GM19193 (cell line): ENCODE results near the gene C1orf105.
A peak's percentile ranks its signal among the peaks of the same experiment; 100 is the strongest.

Experiments
- POLR2A ChIP-seq: IDR thresholded peaks from 4 replicates; pipeline ENCODE4 v1.6.1; 2011; ENCODE audit not compliant: insufficient read depth, insufficient read length; ENCODE audit errors: extremely low read depth

Gene C1orf105

DNA sequence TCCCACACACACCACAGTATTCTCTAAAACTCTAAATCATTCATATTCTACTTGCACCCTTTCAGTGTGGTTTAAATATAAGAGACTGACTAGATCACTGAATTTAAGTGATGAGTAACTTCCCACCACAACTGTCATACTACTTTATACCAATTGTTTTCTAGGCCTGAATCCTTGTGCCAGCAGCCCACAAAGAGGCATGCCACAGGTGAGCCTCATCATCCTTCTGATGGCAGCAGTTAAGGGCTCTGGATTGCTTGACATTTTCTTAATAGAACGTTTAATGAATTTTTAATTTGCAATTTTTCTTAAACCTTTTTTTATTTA, 9.6 kb downstream of the C1orf105 start:
- TF ChIP-seq POLR2A, result no peak

DNA sequence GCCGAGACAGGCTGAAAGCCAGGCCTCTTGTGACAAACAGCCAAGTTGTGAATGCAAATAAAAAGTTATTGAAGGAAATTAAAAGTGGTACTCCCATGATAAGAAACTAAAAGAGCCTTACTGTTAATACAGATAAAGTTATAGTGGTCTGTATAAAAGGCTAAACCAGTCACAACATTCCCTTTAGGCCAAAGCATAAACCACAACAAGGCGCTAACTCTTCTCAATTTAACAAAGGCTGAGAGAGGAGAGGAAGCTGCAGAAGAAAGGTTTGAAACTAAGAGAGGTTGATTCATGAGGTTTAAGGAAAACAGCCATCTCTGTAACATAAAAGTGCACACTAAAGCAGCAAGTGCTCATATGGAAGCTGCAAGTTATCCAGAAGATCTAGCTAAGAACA, 10.7 kb downstream of the C1orf105 start:
- TF ChIP-seq POLR2A, result no peak

DNA sequence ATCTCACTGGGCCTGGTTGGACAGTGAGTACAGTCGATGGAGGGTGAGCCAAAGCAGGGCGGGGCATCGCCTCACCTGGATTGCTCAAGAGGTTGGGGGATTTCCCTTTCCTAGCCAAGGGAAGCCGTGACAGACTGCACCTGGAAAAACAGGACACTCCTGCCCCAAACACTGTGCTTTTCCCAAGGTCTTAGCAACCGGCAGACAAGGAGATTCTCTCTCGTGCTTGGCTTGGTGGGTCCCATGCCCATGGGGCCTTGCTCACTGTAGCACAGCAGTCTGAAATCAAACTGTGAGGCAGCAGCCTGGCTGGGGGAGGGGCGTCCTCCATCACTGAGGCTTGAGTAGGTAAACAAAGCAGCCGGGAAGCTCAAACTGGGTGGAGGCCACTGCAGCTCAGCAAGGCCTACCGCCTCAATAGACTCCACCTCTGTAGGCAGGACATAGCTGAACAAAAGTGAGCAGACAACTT, 11.3 kb downstream of the C1orf105 start:
- no peak for TF ChIP-seq POLR2A

DNA sequence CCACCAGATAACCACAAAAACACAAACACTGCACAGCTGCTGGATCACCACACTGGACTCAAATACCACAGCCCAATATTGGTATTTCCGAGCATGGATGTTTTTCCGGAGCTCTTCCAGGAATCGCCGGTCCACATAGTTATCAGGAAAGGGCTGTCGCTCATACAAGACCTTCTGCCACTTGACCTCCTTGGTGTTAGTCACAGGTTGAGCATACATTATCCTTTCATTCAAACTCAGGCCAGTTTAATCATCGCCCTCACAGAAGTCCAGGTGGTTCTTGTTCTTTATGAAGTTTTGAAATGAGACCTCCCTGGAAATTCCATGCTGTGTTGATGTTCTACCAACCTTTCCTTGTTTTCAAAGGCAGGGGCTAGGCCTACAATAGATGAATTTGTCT, 21.9 kb downstream of the C1orf105 start:
- TF ChIP-seq POLR2A, result no peak

DNA sequence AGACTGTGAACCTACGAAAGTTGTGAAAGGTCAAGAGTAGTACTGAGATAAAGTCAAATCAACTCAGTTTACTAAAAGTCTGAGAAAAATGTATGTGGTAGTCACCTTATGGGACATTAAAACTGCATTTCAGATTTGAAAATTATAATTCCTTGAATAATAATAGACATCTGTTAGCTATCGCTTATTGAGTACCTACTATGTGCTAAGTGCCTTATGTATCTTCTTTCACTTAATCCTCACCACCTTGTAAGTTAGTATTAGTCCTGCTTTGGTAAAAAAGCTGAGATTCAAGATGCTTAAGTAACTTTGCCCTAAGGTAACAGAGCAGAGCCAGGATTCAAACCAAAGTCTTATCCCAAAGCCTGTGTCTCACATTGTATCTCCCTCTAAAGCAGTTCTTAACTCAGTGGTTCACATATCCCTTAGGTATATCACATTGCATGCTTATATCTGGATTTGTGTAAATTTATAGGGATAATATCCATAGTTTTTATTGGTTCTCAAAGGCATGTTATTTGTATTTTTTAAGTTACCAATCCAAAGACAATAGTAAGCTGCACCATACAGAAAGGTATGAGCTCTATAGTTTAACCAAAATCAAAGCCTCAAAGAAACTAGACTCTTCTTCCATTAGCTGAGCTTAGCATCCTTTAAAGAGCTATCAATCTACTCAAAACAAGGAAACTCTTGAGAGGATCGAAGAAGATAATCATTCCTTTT, 22.5 kb downstream of the C1orf105 start:
- no peak for TF ChIP-seq POLR2A

DNA sequence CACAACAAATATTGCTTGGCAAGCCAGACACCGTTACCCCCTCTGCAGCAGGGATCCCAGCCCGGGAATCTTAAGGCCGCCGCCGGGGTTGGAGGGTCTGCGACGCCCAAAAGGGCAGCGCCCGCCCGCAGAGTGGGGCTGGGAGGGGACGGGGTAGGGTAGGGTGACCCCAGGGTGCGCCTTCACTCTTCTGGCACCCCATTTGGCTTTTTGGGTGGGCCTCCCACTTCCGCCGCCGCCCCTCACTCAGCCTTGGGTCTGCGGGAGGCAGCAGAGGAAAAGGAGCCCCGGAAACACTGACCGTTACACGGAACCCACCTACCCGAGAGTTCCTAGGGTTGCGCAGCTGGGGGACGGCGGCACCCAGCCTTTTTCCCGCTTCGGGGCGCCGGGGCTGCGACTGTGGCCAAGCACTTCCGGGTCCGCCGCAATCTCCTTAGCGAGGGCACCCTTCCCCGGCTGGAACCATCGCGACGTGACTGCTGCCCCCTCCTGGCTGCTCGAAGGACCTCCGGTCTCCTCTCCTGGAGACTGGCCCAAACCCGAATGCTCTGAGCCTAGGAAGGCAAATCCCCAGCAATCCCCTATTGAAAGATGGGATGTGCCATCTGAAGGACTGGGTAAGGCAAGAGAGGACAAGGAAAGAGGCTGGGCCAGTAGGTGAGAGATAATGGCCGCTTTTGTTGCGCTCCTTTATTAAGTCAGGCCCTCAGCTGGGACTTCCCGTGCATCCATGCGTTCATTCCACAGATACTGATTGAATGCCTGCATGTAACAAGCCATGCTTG, 23.4 kb downstream of the C1orf105 start, which contains the start of gene PIGC:
Gene PIGC (minus strand): TSS at position 404 of the 788 bp plus-strand sequence. CDS start 1,447 bp downstream, outside the sequence.
- peak; percentile 77 for TF ChIP-seq POLR2A

DNA sequence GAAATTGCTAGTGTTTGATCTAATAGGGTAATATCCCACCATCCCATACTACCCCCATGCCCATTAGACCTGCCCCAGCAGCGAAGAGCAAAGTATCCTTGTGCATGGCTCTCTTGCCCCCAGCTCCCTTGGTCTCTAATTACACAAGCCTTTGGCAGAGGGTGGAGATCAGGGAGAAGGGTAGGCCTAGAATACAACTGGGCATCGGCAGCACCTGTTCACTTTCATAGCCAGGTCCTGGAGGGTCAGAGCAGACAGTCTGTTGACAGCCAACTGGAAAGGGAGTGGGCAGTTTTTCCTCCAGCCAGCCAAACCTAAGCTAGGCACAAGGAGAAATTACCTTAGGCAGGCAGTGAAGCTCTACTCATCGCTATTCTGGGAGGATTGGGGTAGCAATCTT, 26.1 kb downstream of the C1orf105 start:
- no peak for TF ChIP-seq POLR2A

DNA sequence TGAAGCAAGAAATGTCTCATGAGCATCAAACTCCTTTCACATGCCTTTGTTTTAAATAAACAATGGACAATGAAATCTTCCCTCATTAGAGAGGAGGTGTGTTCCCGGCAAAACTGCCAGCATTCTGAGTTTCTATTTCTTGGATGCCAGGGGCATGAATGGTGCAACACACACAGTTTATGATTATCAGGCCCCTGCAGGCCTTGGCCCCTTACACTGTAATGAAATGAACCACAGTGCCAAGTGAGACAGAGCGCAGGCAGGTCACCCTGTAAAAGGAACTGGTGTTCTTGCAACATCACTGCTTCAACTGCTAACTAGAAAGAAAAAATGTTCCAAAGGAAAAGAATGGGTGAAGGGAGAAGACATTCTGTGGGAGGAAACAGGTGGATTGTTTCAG, 27.2 kb downstream of the C1orf105 start:
- no peak for TF ChIP-seq POLR2A

DNA sequence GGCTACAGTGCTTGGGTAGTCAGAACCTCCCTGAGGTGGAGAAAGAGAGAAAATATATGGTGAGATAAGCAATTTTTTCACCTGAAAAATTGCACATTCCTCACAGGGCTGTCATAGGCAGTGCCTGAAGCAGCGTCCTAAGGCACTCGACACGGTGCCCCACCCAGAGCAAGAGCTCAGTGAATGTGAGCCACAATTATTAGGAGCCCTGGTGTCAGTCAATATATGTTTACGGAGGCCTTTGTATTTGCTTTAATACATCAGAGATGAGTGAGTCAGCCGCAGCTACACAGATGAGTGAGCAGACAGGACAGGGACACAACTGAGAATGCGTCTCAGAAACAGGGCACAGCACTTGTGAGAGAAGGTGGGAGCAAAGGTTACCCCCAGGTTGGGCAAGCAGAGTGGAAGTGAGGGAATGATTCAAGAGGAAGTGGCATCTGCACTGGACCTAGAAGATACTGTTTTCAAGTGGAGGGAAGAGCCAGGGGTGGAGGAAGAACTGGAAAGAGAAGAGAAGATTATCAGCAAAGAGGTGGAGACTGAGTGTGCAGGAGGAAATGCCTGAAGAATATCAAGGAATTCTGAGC, 28.6 kb downstream of the C1orf105 start:
- TF ChIP-seq POLR2A, result no peak

DNA sequence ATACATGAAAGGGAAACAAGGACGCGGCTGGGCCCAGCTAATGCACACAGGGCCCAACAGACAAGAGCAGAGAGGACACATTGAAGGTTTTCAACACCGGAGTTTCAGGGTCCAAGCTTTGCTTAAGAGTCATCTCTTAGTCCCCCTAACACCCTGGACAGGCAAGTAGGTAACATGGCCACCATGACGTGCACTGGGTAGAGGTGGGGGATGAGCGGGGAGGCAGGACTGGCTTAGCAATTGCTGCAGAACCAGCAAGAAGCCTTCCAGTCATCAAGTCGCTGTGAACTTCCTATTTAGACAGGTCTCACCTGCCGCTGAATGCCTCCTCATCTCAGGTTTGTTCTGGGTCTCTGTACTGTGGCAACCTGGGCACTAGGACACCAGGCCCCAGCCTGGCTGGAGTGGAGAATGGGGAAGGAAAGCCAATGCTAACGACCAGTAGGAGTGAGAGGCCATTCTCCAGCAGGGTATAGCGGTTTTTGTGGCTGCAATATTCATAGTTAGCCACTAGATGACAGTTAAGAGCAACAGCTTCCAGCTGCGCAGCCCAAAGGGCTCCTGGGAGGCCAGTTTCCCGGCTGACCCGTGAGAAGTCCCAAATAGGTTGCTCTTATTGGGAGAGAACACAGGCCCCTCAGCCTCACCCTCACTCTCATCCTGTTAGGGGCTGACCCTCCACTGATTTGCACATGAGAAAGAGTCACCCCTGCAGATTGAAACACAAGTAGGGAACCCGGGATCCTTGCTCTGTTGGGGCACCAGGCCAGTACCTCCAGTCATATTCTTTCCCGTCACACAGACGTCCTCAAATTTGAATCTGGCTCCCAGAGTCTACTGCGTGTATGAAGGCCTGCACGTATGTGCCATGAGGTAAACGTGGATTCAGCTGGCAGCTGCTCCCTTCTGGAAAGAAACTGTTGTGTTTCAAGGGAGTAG, 29.4 kb downstream of the C1orf105 start:
- TF ChIP-seq POLR2A, result no peak

DNA sequence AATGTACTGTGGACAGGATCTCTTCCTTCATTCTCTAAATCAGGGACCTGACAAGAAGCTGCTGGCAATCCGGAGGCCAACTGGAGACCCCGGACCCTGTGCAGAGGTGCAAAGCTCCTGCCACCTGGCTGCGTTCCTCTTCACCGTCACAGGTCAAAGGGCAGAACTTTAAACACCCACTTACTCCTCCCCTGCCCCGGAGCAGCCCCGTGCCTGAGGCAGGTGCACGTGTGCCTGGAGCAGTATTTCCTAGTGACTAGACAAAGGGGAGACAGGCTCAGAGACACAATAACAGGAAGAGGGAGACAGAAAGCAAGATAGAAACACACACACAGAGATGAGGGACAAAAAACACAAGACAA, 30.0 kb downstream of the C1orf105 start:
- TF ChIP-seq POLR2A, result no peak

DNA sequence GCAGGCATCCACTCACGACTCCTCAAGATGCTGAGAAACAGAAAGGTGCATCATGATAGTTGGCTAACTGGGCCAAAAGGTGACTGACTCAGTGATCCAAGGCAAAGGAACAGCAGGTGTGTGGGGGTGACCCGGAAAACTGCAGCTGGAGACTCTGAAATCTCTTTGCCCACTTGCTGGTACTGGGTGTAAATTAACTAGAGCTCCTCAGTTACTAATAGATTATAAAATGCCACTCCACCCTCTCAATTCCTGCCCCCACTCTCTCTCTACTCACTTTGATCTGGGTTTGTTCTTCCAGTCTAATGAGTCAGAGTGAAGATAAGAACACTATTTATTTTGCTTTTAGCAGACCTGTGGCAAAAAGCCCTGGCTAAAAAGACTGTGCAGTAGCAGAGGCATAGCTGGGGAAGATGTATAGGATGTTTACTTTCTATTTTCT, 30.5 kb downstream of the C1orf105 start:
- TF ChIP-seq POLR2A, result no peak

DNA sequence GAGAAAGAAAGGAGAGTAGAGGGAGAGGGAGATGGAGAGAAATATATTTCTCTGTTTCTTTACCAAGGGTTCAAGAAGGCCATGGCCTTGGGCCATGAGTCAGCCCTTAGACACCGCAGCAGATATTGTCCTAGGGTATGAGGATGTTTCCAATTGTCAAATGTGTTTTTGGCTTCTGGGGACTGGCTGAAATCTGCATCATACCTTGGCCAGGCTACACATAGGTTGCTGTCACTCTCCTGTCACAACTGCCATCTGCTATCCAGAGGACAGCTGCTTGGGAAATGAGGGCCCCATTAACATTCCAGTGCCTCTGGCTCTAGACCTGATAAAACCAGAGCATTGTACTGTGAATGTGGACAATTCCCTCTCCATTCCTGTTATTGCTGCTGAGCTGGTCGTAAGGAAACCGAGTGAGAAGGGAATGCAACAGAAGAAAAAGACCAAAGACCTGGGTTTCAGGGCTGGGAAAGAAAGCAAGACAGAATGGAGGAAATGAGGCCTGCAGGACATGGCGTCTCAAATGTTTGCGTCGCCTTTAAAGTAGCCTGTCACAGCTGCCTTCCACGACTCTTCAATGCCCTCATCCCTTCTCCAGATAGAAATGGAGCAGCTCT, 32.2 kb downstream of the C1orf105 start:
- no peak for TF ChIP-seq POLR2A

DNA sequence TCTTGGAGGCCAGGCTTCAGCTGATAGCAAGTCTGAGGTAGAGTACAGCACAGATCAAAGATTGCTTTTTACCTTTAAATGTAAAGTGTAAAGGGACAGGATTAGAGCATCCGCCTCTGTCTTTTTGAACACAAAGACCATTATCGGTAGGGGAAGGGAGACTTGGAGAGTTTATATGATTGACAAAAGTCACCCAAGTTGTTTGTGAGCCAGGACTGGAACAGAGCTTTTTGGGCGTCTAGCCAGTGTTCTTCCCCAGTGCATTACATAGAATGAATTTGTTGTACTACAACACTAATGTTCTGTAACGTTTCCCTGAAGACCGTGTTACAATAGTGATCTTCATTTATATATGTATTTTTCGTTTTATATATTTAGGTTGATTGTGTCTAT, 32.7 kb downstream of the C1orf105 start:
- TF ChIP-seq POLR2A, result no peak
